ENCODE measurements around the gene ADK.

DNA sequence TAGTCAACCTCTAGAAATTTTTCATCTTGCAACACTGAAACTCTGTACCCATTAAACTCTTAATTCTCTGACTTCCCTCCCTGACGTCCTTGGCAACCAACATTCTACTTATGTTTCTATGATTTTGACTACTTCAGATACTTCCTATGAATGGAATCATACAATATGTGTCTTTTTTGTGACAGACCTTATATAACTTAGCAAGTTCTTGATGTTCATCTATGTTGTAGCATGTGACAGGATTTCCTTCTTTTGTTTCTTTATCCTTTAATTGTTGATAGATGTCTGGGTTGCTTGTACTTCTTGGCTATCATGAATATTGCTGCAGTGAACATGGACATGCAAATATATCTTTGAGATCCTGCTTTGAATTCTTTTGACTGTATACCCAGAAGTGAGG, 240.8 kb downstream of the ADK start:
- TF ChIP-seq, protein P1, sequence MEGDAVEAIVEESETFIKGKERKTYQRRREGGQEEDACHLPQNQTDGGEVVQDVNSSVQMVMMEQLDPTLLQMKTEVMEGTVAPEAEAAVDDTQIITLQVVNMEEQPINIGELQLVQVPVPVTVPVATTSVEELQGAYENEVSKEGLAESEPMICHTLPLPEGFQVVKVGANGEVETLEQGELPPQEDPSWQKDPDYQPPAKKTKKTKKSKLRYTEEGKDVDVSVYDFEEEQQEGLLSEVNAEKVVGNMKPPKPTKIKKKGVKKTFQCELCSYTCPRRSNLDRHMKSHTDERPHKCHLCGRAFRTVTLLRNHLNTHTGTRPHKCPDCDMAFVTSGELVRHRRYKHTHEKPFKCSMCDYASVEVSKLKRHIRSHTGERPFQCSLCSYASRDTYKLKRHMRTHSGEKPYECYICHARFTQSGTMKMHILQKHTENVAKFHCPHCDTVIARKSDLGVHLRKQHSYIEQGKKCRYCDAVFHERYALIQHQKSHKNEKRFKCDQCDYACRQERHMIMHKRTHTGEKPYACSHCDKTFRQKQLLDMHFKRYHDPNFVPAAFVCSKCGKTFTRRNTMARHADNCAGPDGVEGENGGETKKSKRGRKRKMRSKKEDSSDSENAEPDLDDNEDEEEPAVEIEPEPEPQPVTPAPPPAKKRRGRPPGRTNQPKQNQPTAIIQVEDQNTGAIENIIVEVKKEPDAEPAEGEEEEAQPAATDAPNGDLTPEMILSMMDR (conservative IDR thresholded peaks at IDR 0.05) = no peak
- no peak for TF ChIP-seq EZH2 (IDR thresholded peaks at IDR 0.05; ENCODE audit: low read depth)
